ENCODE measurements around the gene PPP1R27.

DNA sequence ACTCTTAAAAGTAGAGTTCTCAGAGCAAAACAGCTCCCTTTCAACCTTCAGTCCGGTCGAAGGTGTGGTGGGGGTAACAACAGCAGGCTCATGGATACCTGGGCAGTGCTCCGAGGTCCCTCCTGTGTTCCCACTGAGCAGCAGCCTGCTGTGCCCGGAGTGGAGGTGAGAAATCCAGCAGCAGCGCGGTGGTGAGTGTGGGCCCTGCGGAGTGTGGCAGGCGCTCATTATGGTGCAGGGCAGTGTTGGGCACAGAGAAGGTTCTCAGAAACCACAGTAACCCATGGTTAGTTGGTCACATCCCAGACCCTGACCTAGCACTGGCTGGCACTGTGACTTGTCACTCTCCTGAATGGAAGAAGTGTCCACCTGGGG is 30.5 kb upstream of the PPP1R27 start:
- TF ChIP-seq POLR2AphosphoS5 (IDR thresholded peaks at IDR 0.05; ENCODE audit: low read depth, low read length), result no peak
- TF ChIP-seq, protein P1, sequence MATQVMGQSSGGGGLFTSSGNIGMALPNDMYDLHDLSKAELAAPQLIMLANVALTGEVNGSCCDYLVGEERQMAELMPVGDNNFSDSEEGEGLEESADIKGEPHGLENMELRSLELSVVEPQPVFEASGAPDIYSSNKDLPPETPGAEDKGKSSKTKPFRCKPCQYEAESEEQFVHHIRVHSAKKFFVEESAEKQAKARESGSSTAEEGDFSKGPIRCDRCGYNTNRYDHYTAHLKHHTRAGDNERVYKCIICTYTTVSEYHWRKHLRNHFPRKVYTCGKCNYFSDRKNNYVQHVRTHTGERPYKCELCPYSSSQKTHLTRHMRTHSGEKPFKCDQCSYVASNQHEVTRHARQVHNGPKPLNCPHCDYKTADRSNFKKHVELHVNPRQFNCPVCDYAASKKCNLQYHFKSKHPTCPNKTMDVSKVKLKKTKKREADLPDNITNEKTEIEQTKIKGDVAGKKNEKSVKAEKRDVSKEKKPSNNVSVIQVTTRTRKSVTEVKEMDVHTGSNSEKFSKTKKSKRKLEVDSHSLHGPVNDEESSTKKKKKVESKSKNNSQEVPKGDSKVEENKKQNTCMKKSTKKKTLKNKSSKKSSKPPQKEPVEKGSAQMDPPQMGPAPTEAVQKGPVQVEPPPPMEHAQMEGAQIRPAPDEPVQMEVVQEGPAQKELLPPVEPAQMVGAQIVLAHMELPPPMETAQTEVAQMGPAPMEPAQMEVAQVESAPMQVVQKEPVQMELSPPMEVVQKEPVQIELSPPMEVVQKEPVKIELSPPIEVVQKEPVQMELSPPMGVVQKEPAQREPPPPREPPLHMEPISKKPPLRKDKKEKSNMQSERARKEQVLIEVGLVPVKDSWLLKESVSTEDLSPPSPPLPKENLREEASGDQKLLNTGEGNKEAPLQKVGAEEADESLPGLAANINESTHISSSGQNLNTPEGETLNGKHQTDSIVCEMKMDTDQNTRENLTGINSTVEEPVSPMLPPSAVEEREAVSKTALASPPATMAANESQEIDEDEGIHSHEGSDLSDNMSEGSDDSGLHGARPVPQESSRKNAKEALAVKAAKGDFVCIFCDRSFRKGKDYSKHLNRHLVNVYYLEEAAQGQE (IDR thresholded peaks at IDR 0.05; ENCODE audit: insufficient read depth in 1 of 2, low read depth in 2 of 2, low read length in 2 of 2), result no peak
- TF ChIP-seq TAF1 (IDR thresholded peaks at IDR 0.05; ENCODE audit: borderline replicate concordance, insufficient read depth, low read length), result no peak

Measured in PFSK-1 (cell line).